ENCODE data around the gene DNM2. TPM values are rescaled to one million over a fixed set of nuclear protein-coding genes. Genes with fewer than 3 reads are reported as not detected.
"Not testable (repeated sequence)": the region's sequence is repeated elsewhere in the genome, so short reads cannot be mapped to it uniquely, and the experiment has no call there.

The DNM2 gene
- total and polyA plus RNA-seq, 2 donors (not counting 1 experiment from before 2014, with no cell fraction given) = 42.6 to 76.8 TPM

DNA sequence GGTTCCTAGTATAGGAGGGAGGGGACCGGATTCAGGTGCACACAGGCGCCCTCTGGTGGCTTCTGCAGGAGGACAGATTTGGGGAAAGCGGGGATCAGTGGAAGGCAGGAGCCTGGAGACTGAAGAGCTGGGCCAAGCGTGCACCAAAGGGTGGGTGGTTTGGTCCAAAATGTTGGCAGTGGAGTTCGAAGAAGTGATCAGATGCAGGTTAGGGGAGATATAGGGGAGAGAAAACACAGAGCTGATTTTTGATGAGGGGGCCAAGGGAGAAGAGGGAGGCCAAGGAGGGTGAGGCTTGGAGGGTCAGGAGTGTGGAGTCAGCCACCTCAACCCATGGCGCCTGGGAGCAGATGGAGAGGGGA lies 146.6 kb downstream of the DNM2 start:
- Histone ChIP-seq H3K4me2 (ENCODE audit: extremely low read depth, insufficient read depth, low read length) (no peak overlapping the region), H3K27ac (ENCODE audit: insufficient read depth, low read length) (no peak overlapping the region), H3K4me3 (replicated peaks in 1 of 4; ENCODE audit: control extremely low read depth in 1 of 4, insufficient read depth in 1 of 4, low read depth in 3 of 4, low read length in 4 of 4) (no peak overlapping the region), H3K9ac (ENCODE audit: insufficient read depth, low read length) (no peak overlapping the region), H2AFZ (ENCODE audit: low read length) (peak overlapping the region; percentile 15), H3K4me1 (ENCODE audit: control insufficient read depth, extremely low read depth, insufficient read depth, low read length) (no peaks in the 10 kb centered on the region), H3K79me2 (ENCODE audit: control insufficient read depth, insufficient read depth, low read length) (no peaks in the 10 kb centered on the region), H3K9me3 (ENCODE audit: control insufficient read depth, insufficient read depth, low read depth, low read length) (no peaks in the 10 kb centered on the region), H3K36me3 (ENCODE audit: control insufficient read depth, insufficient read depth, low read length) (no peaks in the 10 kb centered on the region), H4K20me1 (ENCODE audit: control insufficient read depth, extremely low read depth, insufficient read depth, low read length) (no peaks in the 10 kb centered on the region), H3K27me3 (ENCODE audit: control insufficient read depth, insufficient read depth, low read length) (no peaks in the 10 kb centered on the region)
- DNase-seq (ENCODE audit: low read depth in 2 of 2) = peak; percentile 57 to 79
- TF ChIP-seq EZH2 (IDR thresholded peaks at IDR 0.05; ENCODE audit: low read length, missing control alignments) (no peak), CTCF (conservative IDR thresholded peaks at IDR 0.05 in 1 of 2, IDR thresholded peaks at IDR 0.05 in 1 of 2; ENCODE audit: low read depth in 1 of 2, low read length in 2 of 2) (peak; percentile 89 to 97)

- no peaks in the 10 kb centered on the region for H3K27me3 ChIP-seq (ENCODE audit: control insufficient read depth, insufficient read depth, low read length)
- H2AFZ ChIP-seq (ENCODE audit: low read length) = no peak overlapping the region
- H3K9me3 ChIP-seq (ENCODE audit: control insufficient read depth, insufficient read depth, low read depth, low read length) = no peaks in the 10 kb centered on the region
- H3K36me3 ChIP-seq (ENCODE audit: control insufficient read depth, insufficient read depth, low read length) = no peaks in the 10 kb centered on the region
- H3K9ac ChIP-seq (ENCODE audit: insufficient read depth, low read length) = no peak overlapping the region
- H3K4me2 ChIP-seq (ENCODE audit: extremely low read depth, insufficient read depth, low read length) = no peak overlapping the region
- H3K79me2 ChIP-seq (ENCODE audit: control insufficient read depth, insufficient read depth, low read length) = no peaks in the 10 kb centered on the region
- DNase-seq (ENCODE audit: low read depth in 2 of 2) = no peak
- TF ChIP-seq EZH2 (IDR thresholded peaks at IDR 0.05; ENCODE audit: low read length, missing control alignments) = no peak
- TF ChIP-seq CTCF (conservative IDR thresholded peaks at IDR 0.05 in 1 of 2, IDR thresholded peaks at IDR 0.05 in 1 of 2; ENCODE audit: low read depth in 1 of 2, low read length in 2 of 2) = no peak
- no peaks in the 10 kb centered on the region for H3K4me1 ChIP-seq (ENCODE audit: control insufficient read depth, extremely low read depth, insufficient read depth, low read length)
- no peak overlapping the region for H3K4me3 ChIP-seq (replicated peaks in 1 of 4; ENCODE audit: control extremely low read depth in 1 of 4, insufficient read depth in 1 of 4, low read depth in 3 of 4, low read length in 4 of 4)
- H4K20me1 ChIP-seq (ENCODE audit: control insufficient read depth, extremely low read depth, insufficient read depth, low read length) = no peaks in the 10 kb centered on the region
- no peak overlapping the region for H3K27ac ChIP-seq (ENCODE audit: insufficient read depth, low read length)
Observed at GRCh38 chr19:10866495-10866894, 148.6 kb downstream of the DNM2 start.

GRCh38 chr19:10868872-10869547 lies 151.1 kb downstream of the DNM2 start:
- Histone ChIP-seq H3K4me2 (ENCODE audit: extremely low read depth, insufficient read depth, low read length) (no peak overlapping the region), H3K79me2 (ENCODE audit: control insufficient read depth, insufficient read depth, low read length) (peaks cover 18% of the 10 kb centered on the region), H3K27me3 (ENCODE audit: control insufficient read depth, insufficient read depth, low read length) (no peaks in the 10 kb centered on the region), H4K20me1 (ENCODE audit: control insufficient read depth, extremely low read depth, insufficient read depth, low read length) (no peaks in the 10 kb centered on the region), H3K4me1 (ENCODE audit: control insufficient read depth, extremely low read depth, insufficient read depth, low read length) (no peaks in the 10 kb centered on the region), H3K9ac (ENCODE audit: insufficient read depth, low read length) (no peak overlapping the region), H3K27ac (ENCODE audit: insufficient read depth, low read length) (no peak overlapping the region), H3K9me3 (ENCODE audit: control insufficient read depth, insufficient read depth, low read depth, low read length) (no peaks in the 10 kb centered on the region), H3K36me3 (ENCODE audit: control insufficient read depth, insufficient read depth, low read length) (no peaks in the 10 kb centered on the region), H2AFZ (ENCODE audit: low read length) (no peak overlapping the region), H3K4me3 (replicated peaks in 1 of 4; ENCODE audit: control extremely low read depth in 1 of 4, insufficient read depth in 1 of 4, low read depth in 3 of 4, low read length in 4 of 4) (no peak overlapping the region)
- no peak for DNase-seq (ENCODE audit: low read depth in 2 of 2)
- TF ChIP-seq CTCF (conservative IDR thresholded peaks at IDR 0.05 in 1 of 2, IDR thresholded peaks at IDR 0.05 in 1 of 2; ENCODE audit: low read depth in 1 of 2, low read length in 2 of 2) = no peak
- no peak for TF ChIP-seq EZH2 (IDR thresholded peaks at IDR 0.05; ENCODE audit: low read length, missing control alignments)

DNA sequence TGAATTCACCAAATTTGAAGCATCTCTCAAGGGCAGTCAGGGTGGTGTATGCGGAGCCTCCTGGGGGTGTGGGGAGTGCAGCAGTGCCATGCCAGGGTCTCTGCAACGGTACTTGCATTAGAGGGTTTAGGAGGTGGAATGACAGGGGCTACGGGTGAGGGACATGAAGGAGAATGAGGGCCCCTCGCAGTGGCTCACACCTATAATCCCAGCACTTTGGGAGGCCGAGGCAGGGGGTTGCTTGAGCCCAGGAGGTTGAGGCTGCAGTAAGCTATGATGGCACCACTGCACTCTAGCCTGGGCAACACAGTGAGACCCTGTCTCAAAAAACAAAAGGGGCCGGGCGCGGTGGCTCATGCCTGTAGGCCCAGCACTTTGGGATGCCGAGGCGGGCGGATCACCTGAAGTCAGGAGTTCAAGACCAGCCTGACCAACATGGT lies 152.0 kb downstream of the DNM2 start:
- H3K4me2 ChIP-seq (ENCODE audit: extremely low read depth, insufficient read depth, low read length); H3K4me3 ChIP-seq (replicated peaks in 1 of 4; ENCODE audit: control extremely low read depth in 1 of 4, insufficient read depth in 1 of 4, low read depth in 3 of 4, low read length in 4 of 4); DNase-seq (ENCODE audit: low read depth in 2 of 2); H4K20me1 ChIP-seq (ENCODE audit: control insufficient read depth, extremely low read depth, insufficient read depth, low read length); H3K36me3 ChIP-seq (ENCODE audit: control insufficient read depth, insufficient read depth, low read length); H3K27ac ChIP-seq (ENCODE audit: insufficient read depth, low read length); H3K9me3 ChIP-seq (ENCODE audit: control insufficient read depth, insufficient read depth, low read depth, low read length); H3K9ac ChIP-seq (ENCODE audit: insufficient read depth, low read length); H3K27me3 ChIP-seq (ENCODE audit: control insufficient read depth, insufficient read depth, low read length); H2AFZ ChIP-seq (ENCODE audit: low read length); H3K4me1 ChIP-seq (ENCODE audit: control insufficient read depth, extremely low read depth, insufficient read depth, low read length): not testable (repeated sequence)
- H3K79me2 ChIP-seq (ENCODE audit: control insufficient read depth, insufficient read depth, low read length) = peaks cover 25% of the 10 kb centered on the region

Measured in fibroblast of lung (primary cell).